ENCODE measurements around the gene RPL19. TPM values are rescaled to one million over a fixed set of nuclear protein-coding genes. Genes with fewer than 3 reads are reported as not detected.

The RPL19 gene
- total RNA-seq, 1 donor = 1,210 TPM

- no peak for TF ChIP-seq CTCF (IDR thresholded peaks at IDR 0.05; ENCODE audit: insufficient read depth, low read depth, low read length)
- no peak overlapping the region for H3K4me3 ChIP-seq (ENCODE audit: low read depth, low read length)
- no peak for DNase-seq (ENCODE audit: low read depth)
Observed at GRCh38 chr17:39212195-39212810, 12.2 kb downstream of the RPL19 start.

DNA sequence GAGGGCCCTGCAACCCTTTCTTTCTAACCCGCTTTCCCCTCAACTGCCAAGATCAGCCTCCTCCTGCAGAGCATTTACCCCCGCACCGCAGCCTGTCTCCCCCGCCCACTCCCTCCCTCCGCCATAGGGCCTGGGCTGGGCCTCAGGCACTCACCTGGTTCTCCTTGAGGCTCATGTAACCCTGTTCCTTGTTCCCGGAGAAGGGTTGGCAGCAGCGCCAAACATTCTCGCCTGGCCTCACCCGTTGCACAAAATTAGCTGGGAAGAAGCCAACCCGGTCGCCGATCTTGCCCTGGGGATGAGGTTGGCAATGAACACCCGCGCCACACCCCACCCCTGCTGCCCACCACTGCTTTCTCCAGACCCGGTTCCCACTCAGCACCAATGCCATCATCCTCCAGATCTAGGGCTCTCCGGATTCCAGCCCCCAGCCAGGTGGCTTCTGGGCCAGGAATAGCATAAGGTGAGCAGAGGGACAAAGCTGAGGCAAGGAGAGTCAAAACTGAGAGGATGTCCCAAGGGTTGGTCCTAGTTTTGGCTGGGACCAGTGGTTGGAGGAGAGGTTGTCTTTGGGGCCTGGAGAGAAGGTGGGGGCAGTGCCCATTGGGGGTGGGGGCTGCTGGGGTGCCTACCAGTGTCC is 12.9 kb downstream of the RPL19 start:
- no peak overlapping the region for H3K4me3 ChIP-seq (ENCODE audit: low read depth, low read length)
- DNase-seq (ENCODE audit: low read depth) = no peak
- TF ChIP-seq CTCF (IDR thresholded peaks at IDR 0.05; ENCODE audit: insufficient read depth, low read depth, low read length) = no peak

DNA sequence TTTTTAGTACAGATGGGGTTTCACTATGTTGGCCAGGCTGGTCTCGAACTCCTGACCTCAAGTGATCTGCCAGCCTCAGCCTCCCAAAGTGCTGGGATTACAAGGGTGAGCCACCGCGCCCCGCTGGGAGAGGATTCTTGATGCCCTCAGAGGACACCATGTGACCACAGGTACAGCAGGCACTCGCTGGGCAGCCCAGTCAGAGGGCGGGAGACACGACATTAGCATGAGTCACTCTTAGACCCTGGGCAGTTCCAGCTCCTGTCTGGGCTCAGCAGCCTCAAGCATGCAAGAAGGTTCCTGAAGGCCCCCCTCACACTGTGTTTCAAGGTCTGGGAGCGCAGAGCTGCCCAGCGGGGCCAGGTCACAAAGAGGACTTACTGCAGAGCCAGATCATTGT is 13.8 kb downstream of the RPL19 start:
- no peak for TF ChIP-seq CTCF (IDR thresholded peaks at IDR 0.05; ENCODE audit: insufficient read depth, low read depth, low read length)
- no peak for DNase-seq (ENCODE audit: low read depth)
- no peak overlapping the region for H3K4me3 ChIP-seq (ENCODE audit: low read depth, low read length)

DNA sequence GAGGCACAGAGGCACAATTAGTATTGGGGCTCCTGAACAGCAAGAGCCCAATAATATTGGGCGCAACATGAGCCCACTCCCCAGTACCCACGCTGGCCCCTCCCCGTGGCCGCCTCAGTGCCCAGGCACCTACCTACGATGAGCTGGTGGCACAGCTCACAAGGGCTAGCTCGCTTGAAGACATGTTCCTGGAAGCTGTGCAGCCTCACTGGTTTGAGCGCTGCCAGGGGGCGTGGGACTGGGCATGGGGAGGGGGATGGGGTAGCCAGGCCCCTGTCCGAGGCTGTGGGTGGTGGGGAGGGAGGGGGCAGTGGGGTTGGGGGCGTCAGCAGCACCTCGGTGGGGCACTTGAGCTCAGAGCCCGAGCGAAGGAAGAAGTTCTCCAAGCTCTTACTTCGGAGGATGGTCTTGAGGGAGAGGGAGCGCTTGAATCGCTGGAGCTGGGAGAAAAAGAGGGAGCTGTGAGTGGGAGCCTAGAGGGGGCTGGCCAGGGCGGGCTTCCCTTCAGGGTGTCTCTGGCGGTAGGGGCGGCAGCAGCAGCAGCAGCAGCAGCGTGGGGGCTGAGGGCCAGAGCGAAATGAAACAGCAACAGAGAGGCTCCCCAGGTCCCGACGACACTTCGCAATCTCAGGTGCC is 17.8 kb downstream of the RPL19 start:
- TF ChIP-seq CTCF (IDR thresholded peaks at IDR 0.05; ENCODE audit: insufficient read depth, low read depth, low read length) = no peak
- no peak overlapping the region for H3K4me3 ChIP-seq (ENCODE audit: low read depth, low read length)
- DNase-seq (ENCODE audit: low read depth) = no peak

GRCh38 chr17:39218906-39219305 is 18.8 kb downstream of the RPL19 start:
- no peak for DNase-seq (ENCODE audit: low read depth)
- H3K4me3 ChIP-seq (ENCODE audit: low read depth, low read length) = no peak overlapping the region
- TF ChIP-seq CTCF (IDR thresholded peaks at IDR 0.05; ENCODE audit: insufficient read depth, low read depth, low read length) = no peak

- no peak for TF ChIP-seq CTCF (IDR thresholded peaks at IDR 0.05; ENCODE audit: insufficient read depth, low read depth, low read length)
- DNase-seq (ENCODE audit: low read depth) = no peak
- H3K4me3 ChIP-seq (ENCODE audit: low read depth, low read length) = no peak overlapping the region
Observed at GRCh38 chr17:39219647-39220154, 19.6 kb downstream of the RPL19 start.
